ENCODE data around the gene CANT1. TPM values are rescaled to one million over a fixed set of nuclear protein-coding genes. Genes with fewer than 3 reads are reported as not detected.

The CANT1 gene
- total and polyA plus RNA-seq, 4 donors, result 6.2 to 20.0 (median 16.4) TPM

GRCh38 chr17:79008666-79009387 lies 737 bp downstream of the CANT1 start:
- Histone ChIP-seq H3K27ac (ENCODE audit: low read depth in 1 of 2, low read length in 2 of 2) (peak overlapping the region; percentile 52 to 83), H3K4me3 (ENCODE audit: low read depth in 1 of 3, low read length in 3 of 3) (peak overlapping the region; percentile 59 to 98 (median 91)), H3K9me3 (ENCODE audit: control insufficient read depth in 4 of 4, low read length in 3 of 4) (no peaks in the 10 kb centered on the region), H3K4me1 (ENCODE audit: control insufficient read depth in 4 of 4, insufficient read depth in 4 of 4, low read length in 3 of 4) (peaks cover 0 to 30% (median 10%) of the 10 kb centered on the region in 4 donors), H3K27me3 (ENCODE audit: control insufficient read depth in 4 of 4, insufficient read depth in 4 of 4, low read length in 3 of 4) (no peaks in the 10 kb centered on the region), H3K9ac (ENCODE audit: low read depth in 1 of 2, low read length in 2 of 2) (peak overlapping the region; percentile 83 to 89), H3K36me3 (ENCODE audit: control insufficient read depth in 4 of 4, insufficient read depth in 3 of 4, low read depth in 1 of 4, low read length in 3 of 4) (no peaks in the 10 kb centered on the region)
- 48% methylated on average over 7 of the region's 7 CpGs for WGBS
- TF ChIP-seq FOXA1 (IDR thresholded peaks at IDR 0.05) (no peak), EGR1 (IDR thresholded peaks at IDR 0.05; ENCODE audit: low read depth in 2 of 2) (no peak), YY1 (IDR thresholded peaks at IDR 0.05) (no peak), FOXA2 (IDR thresholded peaks at IDR 0.05) (no peak), GABPA (IDR thresholded peaks at IDR 0.05 in 1 of 2, conservative IDR thresholded peaks at IDR 0.05 in 1 of 2) (no peak), ATF3 (IDR thresholded peaks at IDR 0.05) (no peak), RXRA (IDR thresholded peaks at IDR 0.05) (no peak), REST (IDR thresholded peaks at IDR 0.05) (no peak), NR2F2 (IDR thresholded peaks at IDR 0.05) (no peak), SP1 (IDR thresholded peaks at IDR 0.05) (no peak)
- no peak for DNase-seq (ENCODE audit: low spot score)

- H3K9ac ChIP-seq (ENCODE audit: low read depth in 1 of 2, low read length in 2 of 2), result peak overlapping the region in 1 of 2 donors; percentile 13
- H3K4me3 ChIP-seq (ENCODE audit: low read depth in 1 of 3, low read length in 3 of 3), result no peak overlapping the region
- DNase-seq (ENCODE audit: low spot score), result no peak
- no peaks in the 10 kb centered on the region for H3K36me3 ChIP-seq (ENCODE audit: control insufficient read depth in 4 of 4, insufficient read depth in 3 of 4, low read depth in 1 of 4, low read length in 3 of 4)
- no peak overlapping the region for H3K27ac ChIP-seq (ENCODE audit: low read depth in 1 of 2, low read length in 2 of 2)
- 79% methylated on average over 21 of the region's 21 CpGs for WGBS
- H3K9me3 ChIP-seq (ENCODE audit: control insufficient read depth in 4 of 4, low read length in 3 of 4), result no peaks in the 10 kb centered on the region
- no peak for TF ChIP-seq TAF1 (conservative IDR thresholded peaks at IDR 0.05)
- TF ChIP-seq EGR1 (IDR thresholded peaks at IDR 0.05; ENCODE audit: low read depth in 2 of 2), result no peak
- no peak for TF ChIP-seq YY1 (IDR thresholded peaks at IDR 0.05)
- TF ChIP-seq HNF4G (IDR thresholded peaks at IDR 0.05), result no peak
- TF ChIP-seq GABPA (IDR thresholded peaks at IDR 0.05 in 1 of 2, conservative IDR thresholded peaks at IDR 0.05 in 1 of 2), result no peak
- TF ChIP-seq NR2F2 (IDR thresholded peaks at IDR 0.05), result no peak
- no peak for TF ChIP-seq FOXA1 (IDR thresholded peaks at IDR 0.05)
- no peak for TF ChIP-seq HNF4A (conservative IDR thresholded peaks at IDR 0.05)
- TF ChIP-seq REST (IDR thresholded peaks at IDR 0.05), result no peak
- no peak for TF ChIP-seq MAX (IDR thresholded peaks at IDR 0.05)
- no peak for TF ChIP-seq RAD21 (IDR thresholded peaks at IDR 0.05)
- no peak for TF ChIP-seq RXRA (IDR thresholded peaks at IDR 0.05)
- TF ChIP-seq ATF3 (IDR thresholded peaks at IDR 0.05), result no peak
- TF ChIP-seq CTCF (IDR thresholded peaks at IDR 0.05; ENCODE audit: low read depth, low read length, missing input control), result no peak
- no peak for TF ChIP-seq JUND (IDR thresholded peaks at IDR 0.05)
- no peak for TF ChIP-seq FOXA2 (IDR thresholded peaks at IDR 0.05)
- TF ChIP-seq SP1 (IDR thresholded peaks at IDR 0.05), result no peak
- peaks cover 0 to 30% (median 10%) of the 10 kb centered on the region in 4 donors for H3K4me1 ChIP-seq (ENCODE audit: control insufficient read depth in 4 of 4, insufficient read depth in 4 of 4, low read length in 3 of 4)
- no peaks in the 10 kb centered on the region for H3K27me3 ChIP-seq (ENCODE audit: control insufficient read depth in 4 of 4, insufficient read depth in 4 of 4, low read length in 3 of 4)
These were observed 1.8 kb downstream of the CANT1 start for GRCh38 chr17:79007504-79008381.

Data from liver (tissue), 9 donors.